CD8-positive, alpha-beta memory T cell (primary cell): ENCODE results near the gene CRTC1. TPM values are rescaled to one million over a fixed set of nuclear protein-coding genes. Genes with fewer than 3 reads are reported as not detected.

Experiments
- CTCF ChIA-PET: fragments of 350-600 bp; sonication (Branson Sonifier 250); formaldehyde crosslinking; loops from one replicate; lab custom pipeline; 2021; ENCODE audit warnings: antibody characterized with exemption; lab: Charles Lee
- POLR2A ChIA-PET: fragments of 350-600 bp; sonication (Branson Sonifier 250); formaldehyde crosslinking; loops from one replicate; lab custom pipeline; 2021; ENCODE audit warnings: antibody characterized with exemption; lab: Charles Lee
- DNase-seq, 5 donors: peaks; one replicate each; pipeline versions ENCODE4 v3.0.0 to v3.0.0-alpha.2; 2020 to 2022; ENCODE audit warnings: mixed read lengths in 1 of 5
- H3K27ac ChIP-seq: one replicate; pipeline ENCODE4 v1.7.0; 2013; ENCODE audit warnings: low read depth, mild to moderate bottlenecking, low read length, moderate library complexity
- H3K27me3 ChIP-seq: 2 replicates; pipeline ENCODE4 v1.7.0; 2013; ENCODE audit warnings: low read length, mild to moderate bottlenecking; ENCODE audit not compliant: insufficient read depth, poor library complexity, severe bottlenecking
- H3K36me3 ChIP-seq: 2 replicates; pipeline ENCODE4 v1.7.0; 2013; ENCODE audit warnings: mild to moderate bottlenecking, low read length, moderate library complexity; ENCODE audit not compliant: insufficient read depth
- H3K4me1 ChIP-seq: 2 replicates; pipeline ENCODE4 v1.7.0; 2013; ENCODE audit warnings: mild to moderate bottlenecking, low read length, moderate library complexity; ENCODE audit not compliant: insufficient read depth
- H3K4me3 ChIP-seq: 2 replicates; pipeline ENCODE4 v1.7.0; 2013; ENCODE audit warnings: mild to moderate bottlenecking, low read length
- H3K9me3 ChIP-seq: 2 replicates; pipeline ENCODE4 v1.7.0; 2013; ENCODE audit warnings: mild to moderate bottlenecking, low read length
- H3K27ac Mint-ChIP-seq, 8 donors: one replicate each; pipeline ENCODE4 v1.8.0; 2020 to 2021; ENCODE audit warnings: mixed read lengths in 8 of 8, mild to moderate bottlenecking in 6 of 8, inconsistent platforms in 3 of 8, moderate library complexity in 3 of 8
- H3K27me3 Mint-ChIP-seq, 2 donors: one replicate each; pipeline ENCODE4 v1.8.0; 2020 to 2021; ENCODE audit warnings: mixed read lengths in 2 of 2, mild to moderate bottlenecking in 1 of 2, moderate library complexity in 1 of 2
- H3K36me3 Mint-ChIP-seq, 3 donors: one replicate each; pipeline ENCODE4 v1.8.0; 2020 to 2021; ENCODE audit warnings: mixed read lengths in 3 of 3, inconsistent platforms in 1 of 3, mild to moderate bottlenecking in 1 of 3
- H3K4me1 Mint-ChIP-seq, 3 donors: one replicate each; pipeline ENCODE4 v1.8.0; 2020 to 2021; ENCODE audit warnings: mixed read lengths in 3 of 3, inconsistent platforms in 1 of 3, mild to moderate bottlenecking in 1 of 3
- H3K4me3 Mint-ChIP-seq, 7 donors: one replicate each; pipeline ENCODE4 v1.8.0; 2020 to 2021; ENCODE audit warnings: mixed read lengths in 7 of 7, mild to moderate bottlenecking in 6 of 7, moderate library complexity in 4 of 7, inconsistent platforms in 2 of 7
- H3K9me3 Mint-ChIP-seq, 5 donors: one replicate each; pipeline ENCODE4 v1.8.0; 2020 to 2022; ENCODE audit warnings: mixed read lengths in 5 of 5, mild to moderate bottlenecking in 3 of 5, moderate library complexity in 2 of 5, inconsistent platforms in 1 of 5
- polyA plus RNA-seq: library from polyadenylated mRNA; unstranded; fragments of 300-500 nt; fragmentation: Illumina TruSeq; gene quantifications from one replicate; pipeline ENCODE4 v1.2.3, GENCODE V29; 2021
- total RNA-seq, 2 experiments: library from RNA; stranded (reverse); gene quantifications; one replicate each; pipeline ENCODE4 v1.2.3, GENCODE V29; 2021

Gene CRTC1
- total and polyA plus RNA-seq, 3 experiments from 2014 or later, result 1.3 to 7.1 (median 6.7) TPM

GRCh38 chr19:18761531-18762110 lies 78.1 kb downstream of the CRTC1 start:
- Mint-ChIP-seq H3K27ac (no peak overlapping the region), H3K36me3 (peaks cover 0 to under 1% (median 0%) of the 10 kb centered on the region in 3 donors), H3K9me3 (no peaks in the 10 kb centered on the region), H3K4me3 (no peak overlapping the region), H3K27me3 (no peaks in the 10 kb centered on the region), H3K4me1 (no peaks in the 10 kb centered on the region)
- CTCF ChIA-PET, result no interaction called here
- Histone ChIP-seq H3K4me1 (no peaks in the 10 kb centered on the region), H3K27ac (no peak overlapping the region), H3K36me3 (no peaks in the 10 kb centered on the region), H3K9me3 (no peaks in the 10 kb centered on the region), H3K4me3 (no peak overlapping the region), H3K27me3 (no peaks in the 10 kb centered on the region)
- no peak for DNase-seq
- POLR2A ChIA-PET, result no interaction called here

DNA sequence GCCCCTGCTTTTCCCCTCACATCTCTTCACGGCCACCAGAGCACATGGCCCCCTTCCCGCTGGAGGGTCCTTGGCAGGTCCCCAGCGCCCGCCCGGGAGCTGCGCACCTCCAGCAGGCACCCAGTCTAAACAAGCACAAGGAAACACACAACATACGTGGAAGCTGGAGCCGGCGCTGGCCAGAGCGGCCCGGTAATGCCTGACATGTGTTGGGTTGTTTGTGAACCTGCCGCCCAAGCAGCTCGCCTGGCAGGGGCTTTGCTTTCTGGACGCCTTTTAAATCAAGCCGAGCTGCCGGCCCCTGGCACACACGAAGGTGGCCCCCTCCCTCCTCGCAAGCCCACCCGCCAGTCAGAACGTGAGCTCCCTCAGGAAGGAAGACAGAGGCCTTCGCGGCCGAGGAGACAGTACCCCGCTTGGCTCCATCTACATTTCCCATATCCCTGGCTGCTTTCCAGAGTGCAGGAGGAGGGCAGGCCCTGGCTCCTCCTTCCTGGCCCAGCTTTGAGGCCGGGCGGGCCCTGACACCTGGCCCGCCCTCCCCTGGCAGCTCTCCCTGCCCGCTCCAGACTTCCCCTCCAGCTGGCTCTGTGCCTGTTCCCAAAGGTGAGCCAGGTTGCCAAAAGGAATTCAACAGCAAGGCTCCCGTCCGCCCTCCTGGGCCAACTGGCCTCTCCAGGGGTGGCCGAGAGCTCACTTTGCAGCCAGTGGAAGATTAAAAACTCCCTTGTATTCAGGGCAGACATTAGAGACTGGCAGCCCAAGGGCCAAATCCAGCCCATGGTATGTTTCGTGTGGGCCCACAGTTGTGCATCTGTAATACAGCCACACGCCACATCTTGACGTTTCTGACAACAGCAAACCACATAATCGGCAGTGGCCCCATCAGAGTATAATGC lies 78.9 kb downstream of the CRTC1 start:
- Histone ChIP-seq H3K36me3 (no peaks in the 10 kb centered on the region), H3K9me3 (no peaks in the 10 kb centered on the region), H3K27ac (no peak overlapping the region), H3K4me1 (no peaks in the 10 kb centered on the region), H3K27me3 (no peaks in the 10 kb centered on the region), H3K4me3 (no peak overlapping the region)
- ChIA-PET CTCF (no interaction called here), POLR2A (no interaction called here)
- no peaks in the 10 kb centered on the region for H3K36me3 Mint-ChIP-seq
- no peak overlapping the region for H3K27ac Mint-ChIP-seq
- DNase-seq, result no peak
- H3K4me3 Mint-ChIP-seq, result no peak overlapping the region
- H3K4me1 Mint-ChIP-seq, result no peaks in the 10 kb centered on the region
- H3K27me3 Mint-ChIP-seq, result no peaks in the 10 kb centered on the region
- no peaks in the 10 kb centered on the region for H3K9me3 Mint-ChIP-seq

DNA sequence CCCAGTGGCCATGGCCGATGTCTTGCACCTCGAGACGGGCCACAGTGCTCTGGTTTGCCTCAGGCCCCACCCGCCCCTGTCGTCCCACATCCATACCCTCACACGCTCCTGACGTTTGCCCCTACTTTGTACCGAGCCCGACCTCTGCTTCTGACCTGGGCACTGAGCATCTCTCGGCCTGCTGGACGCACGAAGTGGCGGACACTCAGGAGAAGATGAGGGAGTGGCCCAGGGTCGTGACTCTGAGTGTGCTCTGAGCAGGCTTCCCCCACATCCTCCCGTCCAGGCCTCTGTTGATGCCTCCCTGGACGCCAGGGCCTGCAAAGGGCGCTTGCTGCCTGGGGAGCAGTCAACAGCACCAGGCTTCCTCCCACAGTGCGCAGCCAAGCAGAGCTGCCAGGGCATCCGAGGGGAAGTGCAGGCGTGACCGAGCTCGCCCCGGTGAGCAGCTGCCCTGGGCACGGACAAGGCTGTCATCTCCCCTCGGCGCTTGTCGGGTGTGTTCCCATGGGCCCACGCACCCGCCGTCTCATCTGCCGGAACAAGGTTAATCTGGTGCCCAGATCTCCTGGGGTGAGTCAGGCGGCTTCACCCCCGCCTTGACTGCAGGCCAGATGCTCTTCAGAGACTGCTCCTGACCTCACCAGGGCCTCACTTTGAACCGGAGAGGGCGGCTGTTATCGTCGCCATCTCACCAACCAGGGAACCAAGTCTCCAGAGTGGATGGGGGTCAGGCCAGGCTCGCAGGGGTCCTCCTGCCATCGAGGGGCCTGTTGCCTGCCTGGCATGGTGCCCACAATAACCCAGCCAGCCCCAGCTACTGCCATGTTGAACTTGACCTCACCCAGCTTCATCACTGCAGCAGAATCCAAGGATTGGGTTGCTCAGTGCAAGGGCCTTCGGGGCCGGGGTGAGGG lies 80.5 kb downstream of the CRTC1 start:
- DNase-seq, result no peak
- H3K4me1 Mint-ChIP-seq, result no peaks in the 10 kb centered on the region
- Histone ChIP-seq H3K4me1 (no peaks in the 10 kb centered on the region), H3K9me3 (no peaks in the 10 kb centered on the region), H3K27me3 (no peaks in the 10 kb centered on the region), H3K36me3 (no peaks in the 10 kb centered on the region), H3K27ac (no peak overlapping the region), H3K4me3 (no peak overlapping the region)
- no peaks in the 10 kb centered on the region for H3K9me3 Mint-ChIP-seq
- no peak overlapping the region for H3K4me3 Mint-ChIP-seq
- no peaks in the 10 kb centered on the region for H3K27me3 Mint-ChIP-seq
- CTCF ChIA-PET, result no interaction called here
- no peaks in the 10 kb centered on the region for H3K36me3 Mint-ChIP-seq
- POLR2A ChIA-PET, result no interaction called here
- H3K27ac Mint-ChIP-seq, result no peak overlapping the region

DNA sequence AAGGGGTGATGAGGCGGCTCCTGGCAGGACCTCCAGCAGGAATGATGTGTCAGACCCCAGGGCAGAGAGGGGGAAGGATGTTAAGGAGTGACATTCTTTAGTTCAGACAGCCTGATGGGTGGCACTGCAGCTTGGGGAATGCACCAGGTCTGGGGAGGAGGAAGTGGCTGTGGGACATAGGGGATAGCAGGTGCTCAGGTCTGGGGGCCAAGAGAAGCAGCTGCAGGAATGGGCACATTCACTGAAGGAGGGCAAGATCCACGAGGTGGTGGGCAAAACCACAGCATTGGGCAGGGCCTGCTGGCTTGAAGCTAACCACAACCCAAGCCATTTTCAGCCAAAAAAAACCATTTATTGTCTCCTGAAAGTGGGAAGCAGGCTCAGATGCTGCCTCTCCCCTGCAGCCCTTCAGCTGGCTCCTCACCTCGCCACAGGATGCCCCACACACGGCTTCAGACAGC lies 81.1 kb downstream of the CRTC1 start:
- Mint-ChIP-seq H3K36me3 (no peaks in the 10 kb centered on the region), H3K27ac (no peak overlapping the region), H3K27me3 (no peaks in the 10 kb centered on the region), H3K4me3 (no peak overlapping the region), H3K9me3 (no peaks in the 10 kb centered on the region), H3K4me1 (no peaks in the 10 kb centered on the region)
- Histone ChIP-seq H3K9me3 (no peaks in the 10 kb centered on the region), H3K27me3 (no peaks in the 10 kb centered on the region), H3K27ac (no peak overlapping the region), H3K36me3 (no peaks in the 10 kb centered on the region), H3K4me3 (no peak overlapping the region), H3K4me1 (no peaks in the 10 kb centered on the region)
- no peak for DNase-seq
- ChIA-PET POLR2A (no interaction called here), CTCF (no interaction called here)

DNA sequence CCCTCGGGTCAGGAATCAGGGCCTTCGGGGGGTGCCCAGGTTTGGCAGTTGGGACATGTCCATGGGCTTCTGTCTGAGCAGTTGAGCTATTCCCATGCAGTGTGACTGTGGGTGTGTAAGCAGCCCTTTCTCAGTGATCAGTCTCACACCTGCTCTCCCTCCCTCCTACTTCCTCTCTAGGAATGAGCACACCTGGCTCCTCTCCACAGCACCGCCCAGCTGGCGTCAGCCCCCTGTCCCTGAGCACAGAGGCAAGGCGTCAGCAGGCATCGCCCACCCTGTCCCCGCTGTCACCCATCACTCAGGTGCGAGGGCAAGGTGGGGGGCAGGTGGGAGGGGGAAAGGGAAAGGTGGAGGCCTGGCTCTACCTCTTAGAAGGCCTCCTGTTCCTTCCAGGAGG lies 81.7 kb downstream of the CRTC1 start:
- Mint-ChIP-seq H3K4me1 (no peaks in the 10 kb centered on the region), H3K27me3 (no peaks in the 10 kb centered on the region), H3K27ac (no peak overlapping the region), H3K36me3 (no peaks in the 10 kb centered on the region), H3K4me3 (no peak overlapping the region), H3K9me3 (no peaks in the 10 kb centered on the region)
- no peak for DNase-seq
- H3K4me3 ChIP-seq, result no peak overlapping the region
- H3K27ac ChIP-seq, result no peak overlapping the region
- H3K9me3 ChIP-seq, result no peaks in the 10 kb centered on the region
- no peaks in the 10 kb centered on the region for H3K4me1 ChIP-seq
- no peaks in the 10 kb centered on the region for H3K27me3 ChIP-seq
- ChIA-PET CTCF (no interaction called here), POLR2A (no interaction called here)
- H3K36me3 ChIP-seq, result no peaks in the 10 kb centered on the region

DNA sequence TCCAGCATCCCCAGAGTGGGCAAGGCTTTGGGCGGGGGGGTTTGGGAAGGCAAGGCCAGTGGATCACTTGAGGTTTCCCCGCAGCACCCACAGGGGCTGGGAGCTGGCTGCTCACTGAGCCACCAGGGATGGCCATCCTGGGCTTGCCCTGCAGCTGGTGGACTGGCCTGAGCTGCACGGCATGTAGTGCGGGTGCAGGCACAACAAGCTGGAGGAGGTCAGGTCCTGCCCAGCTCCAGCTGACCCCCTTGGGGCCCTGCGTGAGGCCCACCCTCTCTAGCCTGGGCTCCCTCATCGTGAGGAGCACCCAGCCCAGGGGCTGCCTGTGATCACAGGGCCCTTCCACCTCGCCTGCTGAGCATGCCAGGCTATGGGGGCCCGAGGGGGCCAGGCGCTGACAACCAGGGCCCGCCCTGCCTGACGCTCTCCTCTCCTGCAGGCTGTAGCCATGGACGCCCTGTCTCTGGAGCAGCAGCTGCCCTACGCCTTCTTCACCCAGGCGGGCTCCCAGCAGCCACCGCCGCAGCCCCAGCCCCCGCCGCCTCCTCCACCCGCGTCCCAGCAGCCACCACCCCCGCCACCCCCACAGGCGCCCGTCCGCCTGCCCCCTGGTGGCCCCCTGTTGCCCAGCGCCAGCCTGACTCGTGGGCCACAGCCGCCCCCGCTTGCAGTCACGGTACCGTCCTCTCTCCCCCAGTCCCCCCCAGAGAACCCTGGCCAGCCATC lies 84.7 kb downstream of the CRTC1 start:
- H3K4me1 ChIP-seq, result no peaks in the 10 kb centered on the region
- H3K4me3 ChIP-seq, result no peak overlapping the region
- ChIA-PET CTCF (interaction anchor here (1.2 kb wide), 1 partner anchor 35 kb away, joined by 3 read pairs; no protein-coding TSS in a partner anchor), POLR2A (no interaction called here)
- H3K27me3 ChIP-seq, result no peaks in the 10 kb centered on the region
- H3K9me3 Mint-ChIP-seq, result peaks cover 0 to 1% (median 0%) of the 10 kb centered on the region in 5 donors
- no peak overlapping the region for H3K4me3 Mint-ChIP-seq
- no peak overlapping the region for H3K27ac ChIP-seq
- H3K36me3 Mint-ChIP-seq, result no peaks in the 10 kb centered on the region
- no peaks in the 10 kb centered on the region for H3K36me3 ChIP-seq
- no peaks in the 10 kb centered on the region for H3K9me3 ChIP-seq
- DNase-seq, result no peak
- peaks cover 0 to 2% of the 10 kb centered on the region in 2 donors for H3K27me3 Mint-ChIP-seq
- H3K27ac Mint-ChIP-seq, result no peak overlapping the region
- no peaks in the 10 kb centered on the region for H3K4me1 Mint-ChIP-seq

DNA sequence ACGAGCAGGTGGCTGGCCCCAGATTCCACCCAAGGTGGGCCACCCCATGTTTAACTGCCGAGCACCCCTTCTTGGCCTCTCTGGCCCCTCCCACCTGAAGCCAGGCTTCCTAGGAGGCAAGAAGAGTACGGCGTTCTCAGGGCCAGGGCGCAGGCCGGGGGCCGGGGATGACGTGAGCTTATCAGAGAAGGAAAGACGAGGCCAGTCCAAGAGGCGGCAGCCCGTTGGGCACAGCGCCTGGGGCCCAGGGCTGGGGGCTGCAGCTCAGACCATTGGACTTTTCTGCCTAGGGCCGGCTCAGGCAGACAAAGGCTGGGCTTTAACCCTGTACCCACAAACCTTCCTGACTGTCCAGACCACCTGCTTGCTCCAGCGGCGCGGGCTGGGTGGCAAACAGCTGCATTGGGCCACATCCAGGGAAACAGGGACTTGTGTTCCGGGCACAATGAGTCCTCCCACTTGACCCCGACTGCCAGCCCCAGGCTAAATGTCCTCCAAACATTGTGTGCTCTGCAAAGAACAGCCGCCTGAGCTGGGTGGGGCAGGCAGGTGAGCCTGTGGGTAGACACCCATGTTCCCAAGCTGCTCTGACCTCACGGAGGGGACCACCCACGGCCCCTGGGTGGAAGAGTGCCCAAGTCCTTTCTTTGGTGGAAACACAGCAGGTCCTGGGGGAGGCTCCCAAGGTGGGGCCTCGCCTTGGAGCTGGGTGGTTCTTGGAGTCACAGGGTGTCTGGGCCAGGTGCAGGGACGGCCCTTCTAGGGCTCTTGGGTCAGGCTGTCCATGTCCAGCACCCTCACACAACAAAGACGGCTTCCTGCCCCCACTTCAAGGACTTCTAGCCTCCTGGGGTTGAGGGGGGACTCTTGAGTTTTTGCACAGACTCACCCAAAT lies 85.8 kb downstream of the CRTC1 start:
- H3K9me3 ChIP-seq, result no peaks in the 10 kb centered on the region
- Mint-ChIP-seq H3K36me3 (peaks cover 0 to 1% (median 0%) of the 10 kb centered on the region in 3 donors), H3K9me3 (peaks cover 0 to 1% (median 0%) of the 10 kb centered on the region in 5 donors), H3K27me3 (peaks cover 0 to 2% of the 10 kb centered on the region in 2 donors), H3K27ac (no peak overlapping the region), H3K4me1 (no peaks in the 10 kb centered on the region), H3K4me3 (no peak overlapping the region)
- CTCF ChIA-PET, result no interaction called here
- POLR2A ChIA-PET, result no interaction called here
- no peaks in the 10 kb centered on the region for H3K36me3 ChIP-seq
- DNase-seq, result no peak
- H3K4me1 ChIP-seq, result no peaks in the 10 kb centered on the region
- no peak overlapping the region for H3K27ac ChIP-seq
- H3K27me3 ChIP-seq, result no peaks in the 10 kb centered on the region
- no peak overlapping the region for H3K4me3 ChIP-seq
